CD4-positive, alpha-beta T cell treated with Interleukin-21 for 1 hour (primary cell): ENCODE results near the gene RRP36.

ENCODE experiments used
- DNase-seq: peaks from one replicate; pipeline ENCODE4 v3.0.0-alpha.2; 2020

Gene RRP36

DNA sequence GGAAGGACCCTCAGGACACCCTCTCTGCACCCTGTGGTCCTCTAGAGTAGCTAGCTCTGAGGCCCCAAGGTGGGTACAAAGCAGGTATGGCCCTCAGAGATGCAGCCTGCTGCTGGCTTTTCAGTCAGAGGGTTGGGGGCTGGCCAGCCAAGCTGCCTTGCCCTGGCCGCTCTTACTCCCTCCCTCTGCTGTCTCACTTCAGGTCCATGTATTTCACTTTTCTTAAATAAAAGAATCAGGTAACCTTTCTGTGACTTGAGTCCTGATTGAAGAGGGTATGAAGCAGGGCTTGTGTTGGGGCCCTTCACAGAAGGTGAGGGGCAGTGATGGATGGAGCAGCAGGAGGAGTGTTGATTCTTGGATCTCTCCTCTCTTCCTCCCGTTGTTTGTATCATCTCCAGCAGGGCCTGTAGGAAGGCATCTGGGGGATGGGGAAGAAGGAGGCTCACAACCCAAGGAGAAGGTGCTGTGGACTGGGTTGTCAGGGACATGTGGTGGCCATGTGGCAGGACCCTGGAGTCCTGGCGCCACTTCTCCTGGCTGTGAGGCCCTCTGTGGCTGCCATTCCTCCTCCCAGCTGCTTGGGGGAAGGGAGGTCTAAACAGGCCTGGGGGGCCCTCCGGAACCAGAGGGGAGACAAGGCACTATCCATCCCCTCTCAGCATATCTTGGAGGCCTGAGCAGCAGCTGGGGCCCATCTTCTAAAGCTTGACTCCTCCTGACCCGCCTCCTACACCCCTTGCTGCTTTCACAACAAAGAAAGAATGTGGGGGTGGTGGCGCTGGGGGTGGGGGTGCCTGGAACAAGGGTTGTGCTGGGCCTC, 53.6 kb downstream of the RRP36 start:
- DNase-seq = no peak

DNA sequence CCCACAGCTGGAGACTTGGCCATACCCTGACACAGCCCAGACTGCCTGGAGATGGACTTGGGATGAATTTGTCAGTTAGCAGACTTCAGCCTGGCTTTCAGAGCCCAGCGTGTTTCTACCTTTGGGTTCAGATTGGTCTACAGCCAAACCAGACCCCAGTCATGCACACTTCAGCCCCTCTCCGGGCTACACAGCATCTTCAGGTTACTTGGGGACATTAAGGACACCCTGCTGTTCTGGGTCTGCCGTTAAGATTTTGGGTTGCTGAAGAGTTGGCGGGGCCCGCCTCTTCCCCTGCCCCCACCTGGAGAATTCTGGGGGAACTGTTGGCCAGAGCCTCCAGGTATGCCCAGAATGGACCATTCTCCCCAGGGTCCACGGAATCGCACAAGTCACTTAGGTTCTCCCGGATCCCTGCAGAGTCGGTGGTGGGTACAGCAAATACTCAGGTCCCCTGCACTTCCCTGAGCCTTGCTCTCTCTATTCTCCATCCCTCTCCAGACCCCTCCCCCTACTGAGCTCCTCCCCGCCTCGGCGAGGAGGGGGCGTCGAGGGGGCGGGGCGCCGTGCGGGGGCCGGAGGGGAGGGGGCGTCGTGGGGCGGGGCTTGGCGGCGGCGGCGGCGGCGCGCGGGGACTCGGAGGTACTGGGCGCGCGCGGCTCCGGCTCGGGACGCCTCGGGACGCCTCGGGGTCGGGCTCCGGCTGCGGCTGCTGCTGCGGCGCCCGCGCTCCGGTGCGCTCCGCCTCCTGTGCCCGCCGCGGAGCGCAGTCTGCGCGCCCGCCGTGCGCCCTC, 54.4 kb downstream of the RRP36 start, which contains the start of gene PTK7:
Gene PTK7 (plus strand): TSS at position 645 of the 794 bp plus-strand sequence. CDS start 175 bp downstream, outside the sequence.
- DNase-seq = peak; percentile 6

DNA sequence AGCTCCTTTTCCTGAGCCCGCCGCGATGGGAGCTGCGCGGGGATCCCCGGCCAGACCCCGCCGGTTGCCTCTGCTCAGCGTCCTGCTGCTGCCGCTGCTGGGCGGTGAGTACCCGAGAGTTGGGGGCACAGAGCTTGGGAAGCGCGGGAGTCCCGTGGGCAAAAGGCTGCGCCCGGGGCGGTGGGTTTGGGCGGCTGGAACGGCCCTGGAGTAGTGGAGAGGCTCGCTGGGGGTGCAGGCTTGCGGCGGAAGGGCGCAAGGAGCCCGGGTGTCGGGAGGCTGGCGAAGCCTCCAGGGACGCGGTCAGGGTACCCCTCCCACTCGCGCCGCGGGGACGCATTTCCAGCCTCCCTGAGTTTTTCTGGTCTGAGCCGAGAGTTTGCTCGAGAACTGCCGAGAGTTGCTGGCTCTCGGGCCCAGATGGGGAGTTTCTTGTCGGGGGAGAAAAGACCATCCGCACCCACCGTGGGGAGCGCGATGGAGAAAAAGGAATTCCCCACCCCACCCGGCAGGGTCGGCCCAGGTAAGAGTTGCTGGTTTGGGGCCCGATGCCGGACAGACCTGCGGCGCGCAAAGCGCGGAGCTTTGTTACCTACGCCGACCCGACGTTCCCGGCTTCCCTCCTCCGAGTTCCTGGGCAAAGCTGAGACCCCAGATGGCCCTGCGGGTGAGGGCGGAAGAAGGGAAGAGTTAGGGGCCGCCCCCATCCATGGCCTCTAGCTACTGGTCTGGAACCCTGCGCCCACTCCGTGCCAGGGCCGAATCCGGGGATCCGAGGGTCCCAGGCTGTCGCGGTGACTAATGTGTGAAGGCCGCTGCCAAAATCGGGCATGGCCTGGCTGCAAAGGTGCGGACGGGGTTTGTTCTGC, 55.3 kb downstream of the RRP36 start:
- DNase-seq = no peak

DNA sequence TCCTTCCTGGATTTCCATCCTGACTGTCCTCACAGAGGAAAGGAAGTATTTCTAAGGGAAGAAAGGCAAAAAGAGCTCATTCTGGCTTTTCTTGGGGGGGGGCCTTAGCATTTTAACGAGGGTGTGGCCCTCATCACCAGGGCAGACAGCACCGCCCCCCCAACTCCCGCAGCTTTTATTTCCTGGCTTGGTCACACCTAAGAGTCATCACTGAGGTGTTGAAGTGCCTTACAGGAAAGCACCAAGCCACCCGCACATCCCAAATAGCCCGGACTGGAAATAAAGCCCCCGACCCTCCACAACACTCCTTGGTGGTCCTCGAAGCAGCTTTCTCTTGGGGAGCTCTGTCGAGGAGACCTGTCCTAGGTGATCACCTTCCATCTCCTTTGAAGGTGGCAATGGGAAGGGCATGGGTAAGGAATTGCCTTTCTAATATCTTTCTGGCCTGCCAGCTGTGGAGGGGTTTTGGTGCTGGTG, 55.9 kb downstream of the RRP36 start:
- no peak for DNase-seq

DNA sequence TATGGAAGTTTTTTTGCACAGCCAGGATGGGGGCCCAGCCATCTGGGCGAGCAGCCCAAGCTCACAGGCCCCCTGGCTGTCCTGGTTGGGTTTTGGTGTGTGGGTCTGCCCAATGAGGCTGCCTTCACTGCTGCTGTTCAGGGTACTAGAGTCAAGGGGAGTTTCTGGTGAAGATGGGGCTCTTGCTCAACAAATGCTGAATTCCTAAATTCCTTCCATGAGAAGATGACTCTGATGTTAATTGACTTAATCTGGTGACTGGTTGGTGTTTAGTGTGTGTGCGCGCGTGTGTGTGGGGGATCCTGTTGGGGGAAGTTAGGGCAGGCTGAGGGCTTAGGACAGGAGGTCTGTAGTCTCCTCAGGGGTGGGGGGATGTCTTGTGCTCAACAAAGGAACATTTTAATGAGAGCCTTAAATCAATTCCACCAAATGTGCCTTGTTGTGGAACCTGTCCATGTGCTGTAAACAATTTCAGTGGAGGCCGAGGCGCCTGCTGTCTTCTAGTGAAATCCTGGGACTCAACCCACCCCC, 56.6 kb downstream of the RRP36 start:
- no peak for DNase-seq

DNA sequence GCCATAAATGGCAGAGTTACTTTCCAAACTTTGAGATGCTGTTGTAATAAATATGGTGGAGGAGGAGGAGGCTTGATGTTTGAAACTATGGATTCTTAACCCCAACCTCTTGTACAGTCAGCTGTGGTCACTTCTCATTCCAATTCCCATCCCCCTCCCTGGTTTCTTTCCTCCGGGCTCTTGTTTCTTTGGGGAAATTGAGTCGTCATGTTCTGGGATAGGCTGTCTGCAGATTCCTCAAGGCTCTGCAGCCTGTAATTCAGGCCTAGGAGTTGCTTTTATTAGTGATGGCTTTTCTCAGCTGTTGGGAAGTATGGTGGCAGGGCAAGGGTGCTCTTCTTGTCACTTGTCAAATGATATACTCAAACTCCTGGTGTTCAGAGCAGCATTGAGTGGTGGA, 57.3 kb downstream of the RRP36 start:
- no peak for DNase-seq
